Testis (tissue), 2 donors: ENCODE results near the gene ALOX12B.

Source experiments
- CTCF ChIP-seq, 3 experiments: fragments of 450-650 bp in 2 of 3; fragments of 200-600 bp in 1 of 3; sonication (generic) in 1 of 3; IDR thresholded peaks; one replicate each; pipeline ENCODE4 v1.5.1; 2016 to 2019; ENCODE audit warnings: antibody characterized with exemption in 3 of 3, mild to moderate bottlenecking in 2 of 3, moderate library complexity in 1 of 3
- POLR2A ChIP-seq: fragments of 450-650 bp; IDR thresholded peaks from one replicate; pipeline ENCODE4 v1.6.1; 2017; ENCODE audit warnings: antibody characterized with exemption, mild to moderate bottlenecking, moderate library complexity

DNA sequence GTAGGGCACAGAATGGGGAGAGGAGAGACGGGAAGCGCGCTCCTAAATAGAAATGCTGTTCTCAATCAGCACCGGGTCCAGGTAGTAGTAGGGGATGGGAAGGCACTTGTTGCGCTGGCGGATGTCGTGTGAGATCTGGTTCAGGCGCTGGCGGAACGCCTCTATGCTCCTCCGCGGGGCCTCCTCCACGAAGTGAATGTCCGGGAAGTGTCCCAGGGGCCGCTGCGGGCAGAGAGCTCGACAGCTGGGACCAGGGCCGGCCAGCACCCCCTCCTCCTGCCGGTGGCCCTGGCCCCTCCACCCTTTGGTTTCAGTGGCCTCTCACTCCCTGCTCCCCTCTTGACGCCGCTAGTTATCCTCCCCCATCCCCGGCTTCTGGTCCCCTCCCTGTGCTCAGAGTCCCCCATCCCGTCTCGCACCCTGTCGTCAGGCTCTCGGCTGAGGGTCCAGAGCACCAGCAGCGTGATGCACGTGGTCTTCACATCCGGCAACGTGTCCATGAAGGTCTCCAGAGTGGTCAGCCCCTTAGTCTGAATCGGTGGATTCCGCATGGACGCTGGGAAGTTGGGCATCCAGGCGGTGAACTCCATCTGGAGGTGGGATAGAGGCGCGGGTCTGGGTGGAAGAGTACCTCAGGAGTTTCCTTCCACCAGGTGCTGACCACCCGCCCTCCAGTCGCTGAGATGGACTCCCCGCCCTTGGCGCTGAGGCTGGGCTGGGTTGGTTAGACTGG is 14.6 kb downstream of the ALOX12B start:
- no peak for TF ChIP-seq CTCF (IDR thresholded peaks at IDR 0.05)
- TF ChIP-seq POLR2A, result no peak
